ENCODE results near the gene AMOTL1. TPM values are rescaled to one million over a fixed set of nuclear protein-coding genes. Genes with fewer than 3 reads are reported as not detected.

AMOTL1 gene
- total RNA-seq, 2 donors from 2014 or later, result 0.25 to 2.0 TPM

DNA sequence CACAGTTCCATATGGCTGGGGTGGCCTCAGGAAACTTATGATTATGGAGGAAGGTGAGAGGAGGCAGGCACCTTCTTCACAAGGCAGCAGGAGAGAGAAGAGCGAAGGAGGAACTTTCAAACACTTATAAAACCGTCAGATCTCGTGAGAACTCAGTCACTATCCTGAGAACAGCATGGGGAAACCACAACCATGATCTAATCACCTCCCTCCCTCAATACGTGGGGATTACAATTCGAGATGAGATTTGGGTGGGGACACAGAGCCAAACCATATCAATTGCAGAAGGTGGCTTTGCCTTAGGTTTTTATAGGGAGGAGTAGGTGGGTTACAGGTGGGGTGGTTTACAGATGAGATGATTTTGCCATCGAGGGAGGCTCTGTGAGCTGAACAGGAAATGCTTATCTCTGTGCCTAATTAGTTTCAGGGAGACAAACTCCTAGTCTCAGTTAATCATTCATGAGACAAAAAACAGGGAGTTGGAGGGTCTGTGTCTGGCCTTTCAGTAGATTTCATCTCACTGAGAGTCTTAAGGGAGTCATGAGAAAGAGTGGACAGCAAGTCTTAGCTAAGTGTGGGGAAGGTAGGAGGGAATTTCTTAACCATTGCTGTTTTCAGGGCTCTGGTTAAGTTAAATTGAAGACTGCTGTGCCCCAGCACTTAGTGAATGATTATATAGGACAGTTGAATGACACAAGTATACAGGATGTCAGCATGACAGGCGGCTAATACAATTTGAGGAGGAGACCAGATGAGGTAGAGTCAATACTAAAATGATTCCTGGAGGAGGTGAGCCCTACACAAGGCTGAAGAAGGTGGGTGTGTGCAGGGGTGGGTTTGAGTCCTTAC, 157.5 kb downstream of the AMOTL1 start:
- peaks cover 7% of the 10 kb centered on the region for H3K36me3 Mint-ChIP-seq (ENCODE audit: low read depth)
- ATAC-seq (no peak), DNase-seq (no peak)
- H3K27ac Mint-ChIP-seq, result peak overlapping the region; percentile 24
- peak overlapping the region; percentile 37 for H3K4me3 Mint-ChIP-seq
- peaks cover 23% of the 10 kb centered on the region for H3K4me1 Mint-ChIP-seq
- no peaks in the 10 kb centered on the region for H3K27me3 Mint-ChIP-seq
- no peaks in the 10 kb centered on the region for H3K9me3 ChIP-seq (ENCODE audit: control insufficient read depth, low read length, poor library complexity, severe bottlenecking)

- no peaks in the 10 kb centered on the region for H3K27me3 Mint-ChIP-seq
- no peaks in the 10 kb centered on the region for H3K9me3 ChIP-seq (ENCODE audit: control insufficient read depth, low read length, poor library complexity, severe bottlenecking)
- H3K27ac Mint-ChIP-seq, result no peak overlapping the region
- no peak for DNase-seq
- peaks cover 23% of the 10 kb centered on the region for H3K4me1 Mint-ChIP-seq
- H3K36me3 Mint-ChIP-seq (ENCODE audit: low read depth), result peaks cover 7% of the 10 kb centered on the region
- no peak for ATAC-seq
- no peak overlapping the region for H3K4me3 Mint-ChIP-seq
Measured at GRCh38 chr11:94926271-94926625, 158.1 kb downstream of the AMOTL1 start.

Other genes starting within 250 kb of the AMOTL1 start
- gene FUT4, start 224.4 kb upstream of the AMOTL1 start, total RNA-seq, result 1 to 10 TPM; 3.6 to 5.2 TPM
- gene PIWIL4, start 201.0 kb upstream of the AMOTL1 start, total RNA-seq, result 1 to 10 TPM; 1.3 to 1.6 TPM
- gene CWC15, start 205.2 kb downstream of the AMOTL1 start, total RNA-seq, result 10 to 100 TPM; 77.0 to 88.9 TPM
- gene KDM4D, start 205.4 kb downstream of the AMOTL1 start, total RNA-seq, result under 1 TPM; 0.23 to 0.27 TPM